Measurements from ENCODE around the gene NSRP1.

DNA sequence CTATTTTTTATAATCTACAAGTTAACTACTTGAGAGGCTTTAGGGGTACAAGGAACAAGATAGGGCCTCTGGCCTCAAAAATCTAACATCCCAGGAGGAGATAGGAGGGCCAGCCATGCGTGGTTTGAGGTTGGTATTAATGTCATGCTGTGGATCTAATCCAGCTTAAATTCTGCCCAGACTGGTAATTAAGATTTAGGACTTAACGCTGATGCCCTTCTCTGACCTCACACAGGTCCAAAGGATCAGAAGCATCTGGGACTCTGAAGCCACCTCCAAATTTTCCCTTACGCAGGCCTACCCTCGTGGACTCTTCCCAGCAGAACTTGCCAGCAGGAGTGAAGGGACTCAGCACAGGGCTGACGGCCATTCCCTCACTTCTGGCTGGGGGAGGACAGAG lies 103.8 kb downstream of the NSRP1 start:
- no peak for TF ChIP-seq SIX5 (IDR thresholded peaks at IDR 0.05; ENCODE audit: low read depth, low read length, severe bottlenecking)
- TF ChIP-seq NR2F1 (conservative IDR thresholded peaks at IDR 0.05): no peak
- TF ChIP-seq, protein P1, sequence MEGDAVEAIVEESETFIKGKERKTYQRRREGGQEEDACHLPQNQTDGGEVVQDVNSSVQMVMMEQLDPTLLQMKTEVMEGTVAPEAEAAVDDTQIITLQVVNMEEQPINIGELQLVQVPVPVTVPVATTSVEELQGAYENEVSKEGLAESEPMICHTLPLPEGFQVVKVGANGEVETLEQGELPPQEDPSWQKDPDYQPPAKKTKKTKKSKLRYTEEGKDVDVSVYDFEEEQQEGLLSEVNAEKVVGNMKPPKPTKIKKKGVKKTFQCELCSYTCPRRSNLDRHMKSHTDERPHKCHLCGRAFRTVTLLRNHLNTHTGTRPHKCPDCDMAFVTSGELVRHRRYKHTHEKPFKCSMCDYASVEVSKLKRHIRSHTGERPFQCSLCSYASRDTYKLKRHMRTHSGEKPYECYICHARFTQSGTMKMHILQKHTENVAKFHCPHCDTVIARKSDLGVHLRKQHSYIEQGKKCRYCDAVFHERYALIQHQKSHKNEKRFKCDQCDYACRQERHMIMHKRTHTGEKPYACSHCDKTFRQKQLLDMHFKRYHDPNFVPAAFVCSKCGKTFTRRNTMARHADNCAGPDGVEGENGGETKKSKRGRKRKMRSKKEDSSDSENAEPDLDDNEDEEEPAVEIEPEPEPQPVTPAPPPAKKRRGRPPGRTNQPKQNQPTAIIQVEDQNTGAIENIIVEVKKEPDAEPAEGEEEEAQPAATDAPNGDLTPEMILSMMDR (IDR thresholded peaks at IDR 0.05 in 2 of 3, conservative IDR thresholded peaks at IDR 0.05 in 1 of 3; ENCODE audit: control insufficient read depth in 2 of 3, extremely low read depth in 1 of 3, insufficient read depth in 1 of 3, low read depth in 3 of 3, low read length in 3 of 3): no peak
- no peak for TF ChIP-seq EZH2 (IDR thresholded peaks at IDR 0.05; ENCODE audit: borderline replicate concordance, control insufficient read depth, low read depth, low read length)
